Measurements from ENCODE around the gene ATP8A2.

ATP8A2 gene

GRCh38 chr13:26036383-26036782 lies 664.6 kb downstream of the ATP8A2 start:
- Histone ChIP-seq H3K4me2 (ENCODE audit: low read depth, low read length) (no peak overlapping the region), H3K4me3 (ENCODE audit: low read length) (no peak overlapping the region), H3K9me3 (replicated peaks; ENCODE audit: insufficient read depth, low read length) (no peaks in the 10 kb centered on the region), H3K36me3 (replicated peaks; ENCODE audit: insufficient read depth, low read length) (no peaks in the 10 kb centered on the region), H3K4me1 (ENCODE audit: low read length) (no peaks in the 10 kb centered on the region), H3K79me2 (ENCODE audit: low read length) (no peaks in the 10 kb centered on the region), H4K20me1 (ENCODE audit: insufficient read depth, low read length) (no peaks in the 10 kb centered on the region), H3K27ac (ENCODE audit: low read length) (no peak overlapping the region), H3F3A (ENCODE audit: insufficient read depth, low read length) (no peaks in the 10 kb centered on the region), H3K9me2 (replicated peaks; ENCODE audit: insufficient read depth, low read length) (no peaks in the 10 kb centered on the region), H3K9ac (ENCODE audit: low read length) (no peak overlapping the region), H3K27me3 (replicated peaks; ENCODE audit: insufficient read depth, low read length) (no peaks in the 10 kb centered on the region), H2AFZ (ENCODE audit: low read length) (no peak overlapping the region)
- no peak for TF ChIP-seq EZH2phosphoT487 (IDR thresholded peaks at IDR 0.05; ENCODE audit: low read length)
- DNase-seq: no peak

GRCh38 chr13:26037302-26037701 lies 665.5 kb downstream of the ATP8A2 start:
- Histone ChIP-seq H3K9me2 (replicated peaks; ENCODE audit: insufficient read depth, low read length) (no peaks in the 10 kb centered on the region), H3K79me2 (ENCODE audit: low read length) (no peaks in the 10 kb centered on the region), H2AFZ (ENCODE audit: low read length) (no peak overlapping the region), H3K4me1 (ENCODE audit: low read length) (no peaks in the 10 kb centered on the region), H3K9me3 (replicated peaks; ENCODE audit: insufficient read depth, low read length) (no peaks in the 10 kb centered on the region), H3K36me3 (replicated peaks; ENCODE audit: insufficient read depth, low read length) (no peaks in the 10 kb centered on the region), H3K4me3 (ENCODE audit: low read length) (no peak overlapping the region), H3K4me2 (ENCODE audit: low read depth, low read length) (no peak overlapping the region), H4K20me1 (ENCODE audit: insufficient read depth, low read length) (no peaks in the 10 kb centered on the region), H3F3A (ENCODE audit: insufficient read depth, low read length) (no peaks in the 10 kb centered on the region), H3K9ac (ENCODE audit: low read length) (no peak overlapping the region), H3K27me3 (replicated peaks; ENCODE audit: insufficient read depth, low read length) (no peaks in the 10 kb centered on the region), H3K27ac (ENCODE audit: low read length) (no peak overlapping the region)
- DNase-seq: no peak
- TF ChIP-seq EZH2 (optimal IDR thresholded peaks at IDR 0.05; ENCODE audit: low read depth, low read length) (no peak), CTCF (IDR thresholded peaks at IDR 0.05; ENCODE audit: low read length) (peak; percentile 31; the same call in 1 of the 2 replicates), EZH2phosphoT487 (IDR thresholded peaks at IDR 0.05; ENCODE audit: low read length) (no peak)

- H3K27me3 ChIP-seq (replicated peaks; ENCODE audit: insufficient read depth, low read length): no peaks in the 10 kb centered on the region
- DNase-seq: no peak
- H3K36me3 ChIP-seq (replicated peaks; ENCODE audit: insufficient read depth, low read length): no peaks in the 10 kb centered on the region
Measured at GRCh38 chr13:26038931-26039475, 667.2 kb downstream of the ATP8A2 start.

More at GRCh38 chr13:26038931-26039475, 667.2 kb downstream of the ATP8A2 start:
- no peaks in the 10 kb centered on the region for H3K9me3 ChIP-seq (replicated peaks; ENCODE audit: insufficient read depth, low read length)
- no peak for TF ChIP-seq EZH2 (optimal IDR thresholded peaks at IDR 0.05; ENCODE audit: low read depth, low read length)
- TF ChIP-seq EZH2phosphoT487 (IDR thresholded peaks at IDR 0.05; ENCODE audit: low read length): no peak
- TF ChIP-seq CTCF (IDR thresholded peaks at IDR 0.05; ENCODE audit: low read length): no peak
- H3K79me2 ChIP-seq (ENCODE audit: low read length): no peaks in the 10 kb centered on the region
- no peaks in the 10 kb centered on the region for H3K4me1 ChIP-seq (ENCODE audit: low read length)
- no peak overlapping the region for H3K4me3 ChIP-seq (ENCODE audit: low read length)
- H4K20me1 ChIP-seq (ENCODE audit: insufficient read depth, low read length): no peaks in the 10 kb centered on the region
- H2AFZ ChIP-seq (ENCODE audit: low read length): no peak overlapping the region
- H3K4me2 ChIP-seq (ENCODE audit: low read depth, low read length): no peak overlapping the region
- H3K9ac ChIP-seq (ENCODE audit: low read length): no peak overlapping the region
- H3F3A ChIP-seq (ENCODE audit: insufficient read depth, low read length): no peaks in the 10 kb centered on the region
- H3K9me2 ChIP-seq (replicated peaks; ENCODE audit: insufficient read depth, low read length): no peaks in the 10 kb centered on the region
- H3K27ac ChIP-seq (ENCODE audit: low read length): no peak overlapping the region

All from MM.1S (cell line).